Activated CD8-positive, alpha-beta memory T cell treated with anti-CD3 and anti-CD28 coated beads for 24 hours (primary cell): ENCODE measurements around the gene NDUFB6.
A peak's percentile ranks its signal among the peaks of the same experiment; 100 is the strongest.
"Not testable (repeated sequence)": the region's sequence is repeated elsewhere in the genome, so short reads cannot be mapped to it uniquely, and the experiment has no call there.

Experiments
- DNase-seq: peaks from one replicate; pipeline ENCODE4 v3.0.0-alpha.2; 2020

Gene NDUFB6

DNA sequence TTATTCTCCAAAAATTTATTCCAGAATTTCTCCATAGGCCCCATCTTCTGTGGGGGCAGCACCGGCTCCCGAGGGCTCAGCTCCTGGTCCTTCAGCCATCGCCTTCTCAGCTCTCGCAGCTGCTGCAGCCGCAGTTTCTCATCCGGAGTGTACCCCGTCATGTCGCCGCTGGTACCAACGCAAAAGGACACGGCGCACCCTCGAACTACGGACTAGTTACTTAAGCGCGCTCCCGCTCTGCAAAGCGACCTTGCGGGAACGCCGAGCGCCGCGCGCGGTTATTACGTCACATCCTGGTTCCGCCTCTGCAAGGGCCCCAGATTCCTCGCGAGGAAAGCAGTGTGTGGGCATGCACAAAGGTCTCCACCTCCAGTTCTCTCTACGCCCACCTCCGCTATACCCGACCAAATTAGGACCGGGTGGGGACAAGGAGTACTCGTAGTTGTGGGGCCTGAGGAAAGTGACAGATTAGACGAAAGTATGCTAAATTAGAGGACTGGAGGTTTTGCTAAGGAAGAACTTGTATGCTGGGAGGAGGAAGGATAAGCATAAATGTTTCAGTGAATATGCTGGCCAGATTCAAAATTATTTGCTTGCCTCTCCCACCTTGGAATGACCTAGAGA is at the start of gene NDUFB6:
Gene NDUFB6 (minus strand): TSS at position 260 of the 624 bp plus-strand sequence. CDS start 99 bp downstream, at position 161.
- DNase-seq: peak; percentile 97

- no peak for DNase-seq
Observed at GRCh38 chr9:32618261-32618660, 45.3 kb upstream of the NDUFB6 start.

GRCh38 chr9:32606811-32607210 is 33.9 kb upstream of the NDUFB6 start:
- no peak for DNase-seq

- DNase-seq: no peak
Observed at GRCh38 chr9:32603914-32604852, 31.2 kb upstream of the NDUFB6 start.

DNA sequence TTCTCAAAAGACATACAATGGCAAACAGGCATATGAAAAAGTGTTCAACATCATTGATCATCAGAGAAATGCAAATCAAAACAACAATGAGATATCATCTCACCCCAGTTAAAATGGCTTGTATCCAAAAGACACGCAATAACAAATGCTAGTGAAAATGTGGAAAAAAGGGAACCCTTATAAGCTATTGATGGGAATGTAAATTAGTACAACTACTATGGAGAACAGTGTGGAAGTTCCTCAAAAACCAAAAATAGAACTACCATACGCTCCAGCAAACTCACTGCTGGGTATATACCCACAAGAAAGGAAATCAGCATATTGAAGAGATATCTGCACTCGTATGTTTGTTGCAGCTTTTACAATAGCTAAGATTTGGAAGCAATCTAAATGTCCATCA is 26.1 kb upstream of the NDUFB6 start:
- not testable (repeated sequence) for DNase-seq

DNA sequence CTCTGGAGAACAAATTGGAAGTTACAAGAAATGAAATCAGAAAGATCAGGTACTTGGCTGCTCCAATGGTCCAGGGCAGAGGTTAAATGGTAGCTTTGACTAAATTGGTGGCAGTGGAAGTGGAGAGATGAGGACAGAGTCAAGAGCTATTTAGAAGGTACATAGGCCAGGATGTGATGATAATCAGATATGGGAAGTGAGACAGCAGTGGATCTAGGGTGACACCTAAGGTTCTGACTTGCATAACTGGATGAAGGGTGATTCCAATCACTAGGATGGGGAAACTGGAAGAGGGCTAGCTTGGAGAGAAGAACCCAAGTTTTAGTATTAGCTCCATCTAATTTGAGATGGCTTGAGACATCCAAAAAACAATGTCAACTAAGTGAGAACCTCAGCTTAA is 24.0 kb upstream of the NDUFB6 start:
- DNase-seq: no peak

DNA sequence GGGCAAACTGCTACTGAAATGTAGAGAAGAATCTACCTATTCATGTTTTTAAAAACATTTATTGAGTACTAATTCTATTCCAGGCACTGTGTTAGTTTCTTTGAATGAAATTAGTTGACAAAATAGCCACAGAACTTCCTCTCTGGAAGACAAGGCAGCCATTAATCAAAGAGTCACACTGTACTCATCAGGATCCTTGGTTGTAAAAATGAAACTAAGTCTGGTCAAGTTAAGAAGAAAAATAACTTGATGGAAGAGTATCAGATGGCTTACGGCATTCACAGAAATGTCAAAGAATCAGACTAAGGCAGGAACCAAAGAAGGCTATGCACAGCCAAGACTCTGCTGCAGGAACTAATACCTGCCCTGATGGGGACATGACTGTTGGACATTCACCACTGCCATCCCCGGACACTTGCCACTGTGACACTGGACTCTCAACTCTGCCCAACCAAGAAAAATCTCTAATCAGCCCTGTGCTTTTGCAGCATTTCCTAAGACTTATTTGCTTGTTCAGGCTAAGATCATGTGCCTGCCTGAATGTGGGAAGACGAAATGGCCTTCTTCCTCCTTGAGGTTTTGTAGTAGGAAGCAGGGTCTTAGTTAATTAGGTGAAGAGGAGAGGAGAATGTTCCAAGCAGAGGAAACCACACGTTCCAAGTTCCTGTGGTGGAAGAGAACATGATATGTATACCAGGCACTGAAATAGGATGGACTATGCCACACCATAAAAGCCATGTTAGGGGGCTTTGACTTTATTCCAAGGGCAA is 23.3 kb upstream of the NDUFB6 start:
- no peak for DNase-seq

DNA sequence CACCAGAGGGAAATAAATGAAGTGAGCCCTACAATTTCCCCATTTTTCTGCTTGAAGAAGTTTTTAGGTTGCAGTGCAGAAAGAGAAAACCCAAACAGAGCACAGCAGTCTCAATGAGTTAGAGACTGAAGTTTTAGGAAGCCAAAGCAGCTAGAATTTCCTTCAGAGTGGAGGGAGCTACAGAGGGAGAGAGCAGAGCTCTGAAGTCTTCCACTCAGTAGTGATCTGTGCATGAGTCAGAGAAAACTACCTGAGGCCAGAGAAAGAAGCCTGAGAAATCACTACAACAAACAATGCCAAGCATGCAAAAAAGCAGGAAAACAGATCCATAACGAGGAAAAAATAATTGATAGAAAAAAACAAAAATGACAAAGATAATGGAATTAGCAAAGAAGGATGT is 17.9 kb upstream of the NDUFB6 start:
- DNase-seq: no peak

GRCh38 chr9:32590476-32590875 is 17.5 kb upstream of the NDUFB6 start:
- no peak for DNase-seq

DNA sequence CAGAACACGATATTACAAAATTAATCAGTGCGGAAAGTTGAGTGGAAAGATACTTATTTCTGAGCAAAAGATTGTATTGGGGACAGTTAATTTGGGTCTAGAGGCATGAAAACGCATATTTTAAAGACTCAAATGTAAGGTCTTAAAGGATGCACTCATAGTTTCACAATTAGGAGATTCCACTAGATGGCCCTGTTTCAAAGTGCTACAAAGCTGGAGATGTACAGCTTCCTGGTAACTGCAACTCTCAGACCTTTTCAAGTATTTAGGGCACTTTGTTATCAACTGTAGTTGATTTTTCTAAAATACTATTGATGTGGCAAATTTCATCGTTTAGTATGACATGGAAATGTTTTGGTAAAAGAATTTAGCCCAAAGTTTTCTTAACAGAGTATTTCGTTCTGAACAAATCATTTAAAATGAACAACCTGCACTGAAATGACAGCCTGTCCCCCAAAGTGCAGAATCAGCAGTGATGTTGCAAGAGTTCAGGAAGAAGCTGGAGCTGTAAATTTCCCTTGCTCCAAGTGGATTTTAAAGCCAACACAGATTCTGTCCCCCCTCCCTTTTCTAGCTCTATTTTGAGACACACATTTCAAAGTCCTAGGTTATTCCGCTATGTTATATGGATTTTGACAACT is 16.2 kb upstream of the NDUFB6 start:
- no peak for DNase-seq

- no peak for DNase-seq
Observed at GRCh38 chr9:32587901-32588300, 14.9 kb upstream of the NDUFB6 start.

DNA sequence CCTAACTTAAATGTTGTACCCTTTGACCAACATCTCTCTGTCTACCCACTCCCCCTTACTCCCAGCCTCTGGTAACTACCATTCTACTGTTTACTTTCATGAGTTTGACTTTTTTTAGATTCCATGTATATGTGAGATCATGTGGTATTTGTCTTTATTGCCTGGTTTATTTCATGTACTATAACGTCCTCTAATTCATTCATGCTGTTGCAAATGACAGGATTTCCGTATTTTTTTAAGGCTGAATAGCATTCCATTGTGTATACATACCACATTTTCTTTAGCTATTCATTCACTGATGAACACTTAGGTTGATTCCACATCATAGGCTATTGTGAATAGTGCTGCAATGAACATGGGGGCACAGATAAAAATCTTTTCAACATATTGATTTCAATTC is 11.8 kb upstream of the NDUFB6 start:
- no peak for DNase-seq

DNA sequence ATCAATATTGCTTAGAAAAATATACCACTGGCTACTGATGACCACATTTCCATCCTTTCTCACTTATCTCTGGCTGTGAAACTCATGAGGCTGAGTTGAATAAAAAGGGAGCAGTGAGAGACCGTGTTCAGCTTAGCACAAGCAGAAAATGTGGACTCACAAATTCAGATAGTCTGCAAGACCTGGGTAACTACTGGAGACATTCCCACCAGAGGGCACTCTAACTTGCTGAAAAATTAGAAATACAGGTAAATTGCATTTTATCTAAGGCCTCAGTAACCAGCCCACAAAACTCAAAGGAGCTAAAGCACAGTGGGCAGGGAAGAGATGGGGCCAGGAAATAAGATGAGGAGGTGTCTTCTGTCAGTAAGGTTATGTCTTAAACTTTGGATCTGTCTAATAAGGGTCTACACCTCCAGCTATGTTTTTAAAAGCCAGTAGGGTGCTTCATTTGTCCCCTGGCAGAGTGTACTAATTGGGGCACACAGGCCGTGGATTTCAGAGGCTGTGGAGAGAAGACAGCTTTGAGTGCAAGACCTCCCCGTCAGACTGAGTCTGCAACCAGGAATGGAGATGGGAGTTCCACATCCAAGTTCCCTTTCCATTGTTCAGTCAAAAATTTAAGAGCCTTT is 8.7 kb upstream of the NDUFB6 start:
- no peak for DNase-seq

- DNase-seq: no peak
Observed at GRCh38 chr9:32580631-32581300, 7.8 kb upstream of the NDUFB6 start.

DNA sequence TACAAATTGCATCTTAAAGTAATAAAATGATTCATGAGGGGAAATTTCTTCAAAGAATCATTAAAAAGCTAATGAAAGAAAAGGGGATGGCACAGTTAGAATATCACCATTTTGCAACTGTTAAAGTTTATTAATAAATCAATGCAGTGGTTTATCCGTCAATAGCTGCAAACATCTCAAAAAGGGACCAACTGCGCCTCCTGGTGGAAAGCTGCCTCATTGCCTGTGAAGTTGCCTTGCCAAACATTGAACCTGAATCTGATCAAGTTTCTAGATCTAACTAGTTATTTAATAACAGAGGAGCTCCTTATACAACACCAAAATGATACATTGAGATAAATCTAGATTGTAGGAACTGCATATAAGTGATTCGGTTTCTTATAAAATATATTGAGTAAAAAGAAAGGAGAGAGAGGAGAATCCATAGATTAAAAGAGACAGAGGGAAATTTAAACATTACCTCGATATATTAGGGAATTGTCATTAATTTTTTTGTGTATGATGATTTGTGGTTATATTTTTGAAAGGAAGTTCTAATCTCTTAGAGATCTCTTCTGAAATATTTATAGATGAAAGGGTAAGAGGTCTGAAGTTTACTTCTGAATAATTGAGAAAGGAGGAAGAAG is 6.9 kb upstream of the NDUFB6 start:
- peak; percentile 91 for DNase-seq

DNA sequence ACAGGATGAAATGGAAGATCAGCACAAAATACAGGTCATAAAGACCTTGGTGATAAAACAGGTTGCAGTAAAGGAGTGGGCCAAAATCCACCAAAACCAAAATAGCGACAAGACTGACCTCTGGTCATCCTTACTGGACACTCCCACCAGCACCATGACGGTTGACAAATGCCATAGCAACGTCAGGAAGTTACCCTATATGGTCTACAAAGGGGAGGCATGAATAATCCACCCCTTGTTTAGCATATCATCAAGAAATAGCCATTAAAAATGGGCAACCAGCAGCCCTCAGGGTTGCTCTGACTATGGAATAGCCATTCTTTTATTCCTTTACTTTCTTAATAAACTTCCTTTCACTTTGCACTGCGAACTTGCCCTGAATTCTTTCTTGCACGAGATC is 6.0 kb upstream of the NDUFB6 start:
- no peak for DNase-seq

DNA sequence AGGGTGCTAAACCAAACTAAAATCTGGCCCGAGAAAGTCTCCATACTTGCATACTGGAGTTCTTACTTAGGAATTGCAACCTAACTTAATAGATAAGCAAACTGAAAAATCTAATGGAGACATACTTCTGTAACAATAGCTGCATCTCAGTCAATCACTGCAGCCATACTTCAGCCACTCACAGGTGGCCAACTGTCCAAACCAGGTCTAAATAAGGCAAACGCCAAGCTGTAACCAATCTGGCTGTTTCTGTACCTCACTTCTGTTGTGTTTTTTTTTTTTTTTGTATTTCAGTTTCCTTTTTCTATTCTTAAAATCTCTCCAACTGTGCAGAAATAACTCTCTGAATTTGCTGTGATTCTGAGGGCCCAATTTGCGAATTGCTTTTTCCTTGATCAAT is 4.4 kb upstream of the NDUFB6 start:
- DNase-seq: no peak

DNA sequence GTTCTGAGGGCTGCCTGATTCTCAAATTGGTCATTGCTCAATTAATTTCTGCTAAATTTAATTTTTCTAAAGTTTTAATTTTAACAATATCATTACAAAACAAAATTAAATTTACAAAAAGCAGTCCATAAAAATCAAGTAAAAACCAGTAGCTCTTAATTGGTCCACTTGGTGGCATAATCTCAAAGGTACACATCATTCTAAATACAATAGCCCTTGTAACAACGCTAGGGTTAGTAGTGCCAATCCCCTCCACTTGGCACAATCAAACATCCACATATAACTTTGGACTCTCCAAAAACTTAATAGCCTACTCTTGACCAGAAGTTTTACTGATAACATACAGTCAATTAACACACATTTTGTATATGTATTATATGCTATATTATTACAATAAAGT is 1.9 kb upstream of the NDUFB6 start:
- no peak for DNase-seq

GRCh38 chr9:32573821-32574220 is 862 bp upstream of the NDUFB6 start:
- no peak for DNase-seq

DNA sequence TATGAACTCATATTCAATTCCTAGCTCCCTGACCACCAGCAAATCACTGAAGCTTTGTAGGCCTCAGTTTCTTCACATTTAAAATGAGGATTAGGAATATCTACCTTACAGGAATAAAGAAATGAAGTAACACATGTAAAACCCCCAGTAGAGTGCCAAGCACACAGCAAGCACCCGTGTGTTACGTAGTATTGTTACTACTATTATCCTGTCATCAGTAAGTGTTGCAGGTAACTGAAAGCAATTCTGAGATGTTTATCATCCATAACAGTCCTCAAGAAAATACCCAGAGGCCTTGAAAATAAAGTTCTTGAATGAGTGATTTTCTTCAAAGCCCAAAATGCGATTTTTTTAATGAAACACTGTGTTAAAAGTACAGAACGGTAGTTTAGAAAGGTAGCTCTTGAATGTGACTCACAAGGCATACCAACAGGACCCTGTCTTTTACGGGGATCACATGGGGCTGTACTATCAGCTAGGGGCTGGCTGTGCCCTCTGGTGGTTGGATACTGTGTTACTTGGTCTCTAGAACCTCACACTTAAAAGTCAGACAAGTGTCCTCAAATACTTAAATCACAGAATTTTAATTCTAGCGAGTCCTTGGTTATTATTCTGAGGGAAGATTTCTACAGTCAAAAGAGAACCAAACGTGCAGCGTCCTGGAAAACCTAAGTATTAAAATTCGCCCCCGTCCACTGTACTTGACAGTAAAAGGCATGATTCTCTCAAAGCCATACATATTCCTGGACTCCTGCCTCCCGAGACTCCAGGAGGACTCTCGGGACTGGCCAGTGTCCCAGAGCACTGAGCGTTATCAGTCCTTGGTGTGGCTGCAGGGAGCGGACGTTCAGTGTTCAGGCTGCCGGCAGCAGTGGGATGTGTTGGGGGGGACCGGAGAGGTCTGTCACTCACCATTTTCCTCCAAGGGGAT is 725 bp downstream of the NDUFB6 start:
- DNase-seq: peak; percentile 75
